GM19463 (cell line): ENCODE measurements around the gene HHIPL1.

Experiments used
- ATAC-seq: cut with Tn5 transposase; IDR thresholded peaks from one replicate; pipeline ENCODE4 v1.9.1; 2021; ENCODE audit warnings: mild to moderate bottlenecking, moderate library complexity; ENCODE audit not compliant: unreplicated experiment

Gene HHIPL1

GRCh38 chr14:99609245-99610170 lies 35.4 kb upstream of the HHIPL1 start:
- ATAC-seq = no peak

GRCh38 chr14:99611646-99612045 lies 33.3 kb upstream of the HHIPL1 start:
- ATAC-seq = no peak

GRCh38 chr14:99612071-99612737 lies 32.7 kb upstream of the HHIPL1 start:
- ATAC-seq = no peak

- ATAC-seq = no peak
Measured at GRCh38 chr14:99612738-99613330, 32.1 kb upstream of the HHIPL1 start.

GRCh38 chr14:99615497-99616157 lies 29.3 kb upstream of the HHIPL1 start:
- no peak for ATAC-seq

GRCh38 chr14:99616832-99617800 lies 27.8 kb upstream of the HHIPL1 start:
- no peak for ATAC-seq

GRCh38 chr14:99619835-99620834 lies 24.8 kb upstream of the HHIPL1 start:
- ATAC-seq = no peak

GRCh38 chr14:99621948-99622347 lies 23.0 kb upstream of the HHIPL1 start:
- no peak for ATAC-seq

- no peak for ATAC-seq
Measured at GRCh38 chr14:99624024-99624423, 20.9 kb upstream of the HHIPL1 start.

- ATAC-seq = no peak
Measured at GRCh38 chr14:99624971-99625370, 20.0 kb upstream of the HHIPL1 start.

- ATAC-seq = no peak
Measured at GRCh38 chr14:99625476-99625875, 19.5 kb upstream of the HHIPL1 start.

GRCh38 chr14:99626041-99626648 lies 18.8 kb upstream of the HHIPL1 start:
- ATAC-seq = no peak

- no peak for ATAC-seq
Measured at GRCh38 chr14:99627100-99627499, 17.8 kb upstream of the HHIPL1 start.

- ATAC-seq = no peak
Measured at GRCh38 chr14:99627510-99628381, 17.2 kb upstream of the HHIPL1 start.

GRCh38 chr14:99628887-99629618 lies 15.9 kb upstream of the HHIPL1 start:
- ATAC-seq = peak; percentile 84

- ATAC-seq = no peak
Measured at GRCh38 chr14:99630202-99630601, 14.7 kb upstream of the HHIPL1 start.
